Urinary bladder (tissue), 4 donors: Measurements from ENCODE around the gene ACOX2. TPM values are rescaled to one million over a fixed set of nuclear protein-coding genes. Genes with fewer than 3 reads are reported as not detected.
A peak's percentile ranks its signal among the peaks of the same experiment; 100 is the strongest.

Experiments
- DNase-seq: peaks from one replicate; pipeline ENCODE4 v3.0.0-alpha.2; 2015; ENCODE audit errors: extremely low spot score
- H3K27ac ChIP-seq: one replicate; pipeline ENCODE4 v1.5.1; 2013; ENCODE audit warnings: low read depth, mild to moderate bottlenecking, moderate library complexity
- H3K36me3 ChIP-seq: one replicate; pipeline ENCODE4 v1.6.1; 2013; ENCODE audit warnings: mild to moderate bottlenecking, moderate library complexity; ENCODE audit not compliant: insufficient read depth
- H3K4me1 ChIP-seq: one replicate; pipeline ENCODE4 v1.6.1; 2013; ENCODE audit warnings: mild to moderate bottlenecking, moderate library complexity; ENCODE audit not compliant: insufficient read depth
- H3K4me3 ChIP-seq: one replicate; pipeline ENCODE4 v1.5.1; 2013; ENCODE audit warnings: low read depth, low read length
- WGBS: extraction: QIAGEN DNeasy Blood & Tissue Kit; methylation state at CpG from one replicate; pipeline ENCODE4 v1.1.7; 2013; 5-methylcytosine and 5-hydroxymethylcytosine counted together
- polyA plus RNA-seq: library from polyadenylated mRNA; stranded (reverse); fragments of 200-250 nt; gene quantifications from one replicate; pipeline ENCODE4 v1.2.3, GENCODE V29; 2013
- total RNA-seq: library from RNA; depleted of rRNA; stranded (reverse); fragments of >200 nt; gene quantifications from one replicate; pipeline ENCODE4 v1.2.3, GENCODE V29; 2014
- donor health status: healthy with polysubstance abuse.
- donor health status: healthy.

ACOX2 gene
- total RNA-seq, result 28.8 TPM
- 25.7 TPM for polyA plus RNA-seq

GRCh38 chr3:58536501-58537411 is at the start of gene ACOX2:
Gene ACOX2 (minus strand): TSS chr3:58537190. CDS start chr3:58535106, 2,084 bp downstream.
- Histone ChIP-seq H3K4me1 (no peaks in the 10 kb centered on the region), H3K27ac (peak within 1 kb of the TSS; percentile 31), H3K36me3 (no peaks in the 10 kb centered on the region), H3K4me3 (no peak within 1 kb of the TSS)
- 17% methylated on average over 13 of the region's 13 CpGs for WGBS
- DNase-seq, result no peak

- H3K36me3 ChIP-seq, result no peaks in the 10 kb centered on the region
- DNase-seq, result no peak
- no peak overlapping the region for H3K4me3 ChIP-seq
- 45% methylated on average over 8 of the region's 8 CpGs for WGBS
- no peaks in the 10 kb centered on the region for H3K4me1 ChIP-seq
- H3K27ac ChIP-seq, result no peak overlapping the region
Measured at GRCh38 chr3:58585994-58586393, 49.0 kb upstream of the ACOX2 start.

GRCh38 chr3:58585005-58585786 is 48.2 kb upstream of the ACOX2 start:
- no peaks in the 10 kb centered on the region for H3K36me3 ChIP-seq
- H3K4me1 ChIP-seq, result no peaks in the 10 kb centered on the region
- DNase-seq, result peak; percentile 60
- peak overlapping the region; percentile 61 for H3K27ac ChIP-seq
- 2% methylated on average over 46 of the region's 46 CpGs for WGBS
- peak overlapping the region; percentile 27 for H3K4me3 ChIP-seq

GRCh38 chr3:58584690-58585004 is 47.7 kb upstream of the ACOX2 start:
- peak overlapping the region; percentile 27 for H3K4me3 ChIP-seq
- peak overlapping the region; percentile 61 for H3K27ac ChIP-seq

GRCh38 chr3:58581328-58582091 is 44.5 kb upstream of the ACOX2 start:
- 60% methylated on average over 11 of the region's 11 CpGs for WGBS
- Histone ChIP-seq H3K4me1 (no peaks in the 10 kb centered on the region), H3K36me3 (no peaks in the 10 kb centered on the region), H3K4me3 (no peak overlapping the region), H3K27ac (no peak overlapping the region)
- peak; percentile 41 for DNase-seq

More at GRCh38 chr3:58584690-58585004, 47.7 kb upstream of the ACOX2 start:
- WGBS, result 31% methylated on average over 10 of the region's 10 CpGs
- Histone ChIP-seq H3K4me1 (no peaks in the 10 kb centered on the region), H3K36me3 (no peaks in the 10 kb centered on the region)
- no peak for DNase-seq

GRCh38 chr3:58580826-58581327 is 43.9 kb upstream of the ACOX2 start:
- no peak overlapping the region for H3K27ac ChIP-seq
- H3K4me3 ChIP-seq, result no peak overlapping the region
- 75% methylated on average over 4 of the region's 4 CpGs for WGBS
- DNase-seq, result no peak
- no peaks in the 10 kb centered on the region for H3K4me1 ChIP-seq
- no peaks in the 10 kb centered on the region for H3K36me3 ChIP-seq

GRCh38 chr3:58578873-58579272 is 41.9 kb upstream of the ACOX2 start:
- no peaks in the 10 kb centered on the region for H3K36me3 ChIP-seq
- no peak overlapping the region for H3K4me3 ChIP-seq
- 95% methylated on average over 5 of the region's 5 CpGs for WGBS
- DNase-seq, result no peak
- no peak overlapping the region for H3K27ac ChIP-seq
- no peaks in the 10 kb centered on the region for H3K4me1 ChIP-seq

- peak within 1 kb of the TSS; percentile 72 for H3K27ac ChIP-seq
- H3K4me1 ChIP-seq, result no peaks in the 10 kb centered on the region
- peak within 1 kb of the TSS; percentile 17 for H3K4me3 ChIP-seq
- H3K36me3 ChIP-seq, result no peaks in the 10 kb centered on the region
- DNase-seq, result peak; percentile 37
- 10% methylated on average over 12 of the region's 12 CpGs for WGBS
Measured at GRCh38 chr3:58577269-58577821, 40.4 kb upstream of the ACOX2 start, which contains the start of gene FAM107A. Gene FAM107A (minus strand): TSS chr3:58577391. CDS start chr3:58569860, 7,531 bp downstream.

GRCh38 chr3:58576716-58577115 is 39.7 kb upstream of the ACOX2 start:
- no peaks in the 10 kb centered on the region for H3K4me1 ChIP-seq
- no peak for DNase-seq
- WGBS, result 61% methylated on average over 6 of the region's 6 CpGs
- peak overlapping the region; percentile 57 for H3K27ac ChIP-seq
- no peaks in the 10 kb centered on the region for H3K36me3 ChIP-seq
- H3K4me3 ChIP-seq, result peak overlapping the region; percentile 17

- no peaks in the 10 kb centered on the region for H3K36me3 ChIP-seq
- DNase-seq, result no peak
- peak overlapping the region; percentile 42 for H3K27ac ChIP-seq
- H3K4me3 ChIP-seq, result peak overlapping the region; percentile 17
- WGBS, result 44% methylated on average over 8 of the region's 8 CpGs
- no peaks in the 10 kb centered on the region for H3K4me1 ChIP-seq
Measured at GRCh38 chr3:58575971-58576652, 39.1 kb upstream of the ACOX2 start.

GRCh38 chr3:58574682-58575081 is 37.7 kb upstream of the ACOX2 start:
- WGBS, result 93% methylated on average over 4 of the region's 4 CpGs
- H3K36me3 ChIP-seq, result no peaks in the 10 kb centered on the region
- no peaks in the 10 kb centered on the region for H3K4me1 ChIP-seq
- no peak overlapping the region for H3K4me3 ChIP-seq
- no peak overlapping the region for H3K27ac ChIP-seq
- no peak for DNase-seq

- 63% methylated on average over 3 of the region's 3 CpGs for WGBS
- no peak overlapping the region for H3K27ac ChIP-seq
- no peaks in the 10 kb centered on the region for H3K4me1 ChIP-seq
Measured at GRCh38 chr3:58574106-58574505, 37.1 kb upstream of the ACOX2 start.

More at GRCh38 chr3:58574106-58574505, 37.1 kb upstream of the ACOX2 start:
- DNase-seq, result no peak
- no peaks in the 10 kb centered on the region for H3K36me3 ChIP-seq
- H3K4me3 ChIP-seq, result no peak overlapping the region
